HG02678 (cell line): Measurements from ENCODE around the gene CNRIP1.
"Not testable (repeated sequence)": the region's sequence is repeated elsewhere in the genome, so short reads cannot be mapped to it uniquely, and the experiment has no call there.

Experiments used
- ATAC-seq: cut with Tn5 transposase; IDR thresholded peaks from one replicate; pipeline ENCODE4 v1.9.1; 2021; ENCODE audit warnings: mild to moderate bottlenecking, moderate library complexity; ENCODE audit not compliant: unreplicated experiment

The CNRIP1 gene

GRCh38 chr2:68341062-68341329 lies 21.2 kb upstream of the CNRIP1 start:
- no peak for ATAC-seq

GRCh38 chr2:68340226-68341061 lies 20.7 kb upstream of the CNRIP1 start:
- no peak for ATAC-seq

GRCh38 chr2:68336192-68336591 lies 16.4 kb upstream of the CNRIP1 start:
- no peak for ATAC-seq

- no peak for ATAC-seq
Observed at GRCh38 chr2:68333931-68334330, 14.2 kb upstream of the CNRIP1 start.

GRCh38 chr2:68333009-68333408 lies 13.3 kb upstream of the CNRIP1 start:
- no peak for ATAC-seq

- no peak for ATAC-seq
Observed at GRCh38 chr2:68330691-68331090, 10.9 kb upstream of the CNRIP1 start.

GRCh38 chr2:68328901-68329300 lies 9.2 kb upstream of the CNRIP1 start:
- ATAC-seq, result no peak

GRCh38 chr2:68325056-68325455 lies 5.3 kb upstream of the CNRIP1 start:
- ATAC-seq, result no peak

- no peak for ATAC-seq
Observed at GRCh38 chr2:68320118-68320641, 431 bp upstream of the CNRIP1 start.

- ATAC-seq, result no peak
Observed at GRCh38 chr2:68318914-68319397, 793 bp downstream of the CNRIP1 start.

- no peak for ATAC-seq
Observed at GRCh38 chr2:68317971-68318913, 1.5 kb downstream of the CNRIP1 start.

- no peak for ATAC-seq
Observed at GRCh38 chr2:68316111-68316510, 3.6 kb downstream of the CNRIP1 start.

GRCh38 chr2:68311033-68311432 lies 8.7 kb downstream of the CNRIP1 start:
- ATAC-seq, result no peak

- no peak for ATAC-seq
Observed at GRCh38 chr2:68309426-68309825, 10.3 kb downstream of the CNRIP1 start.

GRCh38 chr2:68303902-68304272 lies 15.9 kb downstream of the CNRIP1 start:
- ATAC-seq, result not testable (repeated sequence)

GRCh38 chr2:68303033-68303901 lies 16.5 kb downstream of the CNRIP1 start:
- no peak for ATAC-seq

GRCh38 chr2:68302281-68302875 lies 17.4 kb downstream of the CNRIP1 start:
- no peak for ATAC-seq

- ATAC-seq, result no peak
Observed at GRCh38 chr2:68295516-68295915, 24.2 kb downstream of the CNRIP1 start.

- ATAC-seq, result no peak
Observed at GRCh38 chr2:68294913-68295312, 24.8 kb downstream of the CNRIP1 start.

- no peak for ATAC-seq
Observed at GRCh38 chr2:68294187-68294586, 25.6 kb downstream of the CNRIP1 start.
